Liver (tissue), 9 donors: ENCODE data around the gene ZNF358. TPM values are rescaled to one million over a fixed set of nuclear protein-coding genes. Genes with fewer than 3 reads are reported as not detected.

Experiments
- DNase-seq: peaks from one replicate; pipeline ENCODE4 v3.0.0-alpha.2; 2017; ENCODE audit warnings: low spot score
- H3K27ac ChIP-seq, 2 donors: one replicate each; pipeline ENCODE4 v1.7.0; 2013; ENCODE audit warnings: inconsistent platforms in 2 of 2, low read length in 2 of 2, control low read depth in 1 of 2, low read depth in 1 of 2, mild to moderate bottlenecking in 1 of 2
- H3K27me3 ChIP-seq, 4 donors: one replicate each; pipeline versions ENCODE4 v1.6.1 to v1.7.0; 2013; ENCODE audit warnings: low read length in 3 of 4, inconsistent platforms in 1 of 4, mild to moderate bottlenecking in 1 of 4, moderate library complexity in 1 of 4; ENCODE audit not compliant: control insufficient read depth in 4 of 4, insufficient read depth in 4 of 4
- H3K36me3 ChIP-seq, 4 donors: one replicate each; pipeline versions ENCODE4 v1.6.1 to v1.7.0; 2013; ENCODE audit warnings: low read length in 3 of 4, mild to moderate bottlenecking in 3 of 4, low read depth in 1 of 4, moderate library complexity in 1 of 4; ENCODE audit not compliant: control insufficient read depth in 4 of 4, insufficient read depth in 3 of 4
- H3K4me1 ChIP-seq, 4 donors: one replicate each; pipeline versions ENCODE4 v1.6.1 to v1.7.0; 2013; ENCODE audit warnings: low read length in 3 of 4, mild to moderate bottlenecking in 3 of 4, moderate library complexity in 1 of 4; ENCODE audit not compliant: control insufficient read depth in 4 of 4, insufficient read depth in 4 of 4
- H3K4me3 ChIP-seq, 3 donors: one replicate each; pipeline versions ENCODE4 v1.6.1 to v1.7.0; 2013; ENCODE audit warnings: low read length in 3 of 3, control low read depth in 1 of 3, low read depth in 1 of 3, mild to moderate bottlenecking in 1 of 3
- H3K9ac ChIP-seq, 2 donors: one replicate each; pipeline ENCODE4 v1.7.0; 2013; ENCODE audit warnings: low read length in 2 of 2, mild to moderate bottlenecking in 2 of 2, moderate library complexity in 2 of 2, control low read depth in 1 of 2, low read depth in 1 of 2
- H3K9me3 ChIP-seq, 4 donors: one replicate each; pipeline versions ENCODE4 v1.6.1 to v1.7.0; 2013; ENCODE audit warnings: low read length in 3 of 4; ENCODE audit not compliant: control insufficient read depth in 4 of 4
- ATF3 ChIP-seq: IDR thresholded peaks from 2 replicates; pipeline ENCODE4 v1.6.1; 2016; ENCODE audit warnings: antibody characterized with exemption
- CTCF ChIP-seq: fragments of 150-350 bp; IDR thresholded peaks from 2 replicates; pipeline ENCODE4 v1.5.1; 2017; ENCODE audit warnings: improper control_type of control experiment, low read depth, low read length; ENCODE audit not compliant: missing input control
- EGR1 ChIP-seq, 2 donors: IDR thresholded peaks; 2 replicates each; pipeline ENCODE4 v1.6.1; 2016 to 2018; ENCODE audit warnings: antibody characterized with exemption in 2 of 2, low read depth in 2 of 2
- FOXA1 ChIP-seq: IDR thresholded peaks from 2 replicates; pipeline ENCODE4 v1.6.1; 2016; ENCODE audit warnings: antibody characterized with exemption
- GABPA ChIP-seq, 2 donors: IDR thresholded peaks in 1 of 2; conservative IDR thresholded peaks in 1 of 2; 2 replicates each; pipeline ENCODE4 v1.6.1; 2016; ENCODE audit warnings: antibody characterized with exemption in 2 of 2, mild to moderate bottlenecking in 1 of 2, moderate library complexity in 1 of 2
- MAX ChIP-seq: IDR thresholded peaks from 2 replicates; pipeline ENCODE4 v1.6.1; 2016; ENCODE audit warnings: antibody characterized with exemption
- NR2F2 ChIP-seq: IDR thresholded peaks from 2 replicates; pipeline ENCODE4 v1.6.1; 2016; ENCODE audit warnings: antibody characterized with exemption
- RAD21 ChIP-seq, 2 donors: IDR thresholded peaks; 2 replicates each; pipeline ENCODE4 v1.6.1; 2016; ENCODE audit warnings: antibody characterized with exemption in 2 of 2, mild to moderate bottlenecking in 2 of 2
- REST ChIP-seq: IDR thresholded peaks from 2 replicates; pipeline ENCODE4 v1.6.1; 2016; ENCODE audit warnings: antibody characterized with exemption, mild to moderate bottlenecking
- RXRA ChIP-seq, 2 donors: IDR thresholded peaks; 2 replicates each; pipeline ENCODE4 v1.6.1; 2017 to 2018; ENCODE audit warnings: antibody characterized with exemption in 2 of 2, mild to moderate bottlenecking in 1 of 2
- SP1 ChIP-seq: IDR thresholded peaks from 2 replicates; pipeline ENCODE4 v1.6.1; 2018; ENCODE audit warnings: antibody characterized with exemption, mild to moderate bottlenecking
- YY1 ChIP-seq: IDR thresholded peaks from 2 replicates; pipeline ENCODE4 v1.6.1; 2016; ENCODE audit warnings: antibody characterized with exemption, mild to moderate bottlenecking
- ZBTB33 ChIP-seq: IDR thresholded peaks from 2 replicates; pipeline ENCODE4 v1.6.1; 2016; ENCODE audit warnings: antibody characterized with exemption
- WGBS: extraction: QIAGEN DNeasy Blood & Tissue Kit; methylation state at CpG from one replicate; pipeline ENCODE4 v1.1.7; 2013; 5-methylcytosine and 5-hydroxymethylcytosine counted together
- polyA plus RNA-seq, 2 donors: library from polyadenylated mRNA; stranded (reverse) in 1 of 2; unstranded in 1 of 2; fragments of 200-250 nt in 1 of 2; fragments of >200 nt in 1 of 2; fragmentation: Nextera tagmentation in 1 of 2; extraction: Ambion mirVana in 1 of 2; gene quantifications; one replicate each; pipeline versions ENCODE4 v1.2.1 to v1.2.3, GENCODE V29; 2013 to 2015
- total RNA-seq, 2 donors: library from RNA; depleted of rRNA; stranded (reverse); fragments of >200 nt; gene quantifications; one replicate each; pipeline ENCODE4 v1.2.3, GENCODE V29; 2014
- donor health status: healthy.
- donor health status: healthy.
- donor health status: healthy.
- donor health status: healthy.
- donor health status: healthy.

ZNF358 gene
- total and polyA plus RNA-seq, 4 donors: 5.7 to 18.2 (median 12.5) TPM

GRCh38 chr19:7497292-7497691, 18.6 kb upstream of the ZNF358 start:
- H3K27me3 ChIP-seq: no peaks in the 10 kb centered on the region
- no peak overlapping the region for H3K27ac ChIP-seq
- DNase-seq: no peak
- no peaks in the 10 kb centered on the region for H3K9me3 ChIP-seq
- peak; percentile 20 for TF ChIP-seq CTCF
- peak in 1 of 2 donors; percentile 26 for TF ChIP-seq RAD21 (IDR thresholded peaks at IDR 0.05)
- TF ChIP-seq EGR1 (IDR thresholded peaks at IDR 0.05; ENCODE audit: low read depth in 2 of 2): no peak
- no peak for TF ChIP-seq RXRA (IDR thresholded peaks at IDR 0.05)
- H3K4me1 ChIP-seq: peaks cover 8 to 21% (median 18%) of the 10 kb centered on the region in 4 donors
- H3K36me3 ChIP-seq: no peaks in the 10 kb centered on the region
- H3K9ac ChIP-seq: no peak overlapping the region
- no peak overlapping the region for H3K4me3 ChIP-seq
- WGBS: 67% methylated on average over 7 of the region's 7 CpGs

- Histone ChIP-seq H3K27me3 (no peaks in the 10 kb centered on the region), H3K4me1 (peaks cover 8 to 12% (median 9%) of the 10 kb centered on the region in 4 donors), H3K9ac (no peak overlapping the region), H3K9me3 (no peaks in the 10 kb centered on the region), H3K27ac (no peak overlapping the region), H3K4me3 (peak overlapping the region in 2 of 3 donors; percentile 44 to 57), H3K36me3 (no peaks in the 10 kb centered on the region)
- 5% methylated on average over 93 of the region's 93 CpGs for WGBS
- DNase-seq: peak; percentile 55
- no peak for TF ChIP-seq EGR1 (IDR thresholded peaks at IDR 0.05; ENCODE audit: low read depth in 2 of 2)
- peak; percentile 1 for TF ChIP-seq CTCF
- TF ChIP-seq FOXA1: no peak
- no peak for TF ChIP-seq RXRA (IDR thresholded peaks at IDR 0.05)
- no peak for TF ChIP-seq YY1
Observed at GRCh38 chr19:7500811-7501450, 15.0 kb upstream of the ZNF358 start.

- Histone ChIP-seq H3K4me1 (peaks cover 8 to 12% (median 9%) of the 10 kb centered on the region in 4 donors), H3K9ac (no peak overlapping the region), H3K27me3 (no peaks in the 10 kb centered on the region), H3K4me3 (no peak overlapping the region), H3K36me3 (no peaks in the 10 kb centered on the region), H3K9me3 (no peaks in the 10 kb centered on the region), H3K27ac (no peak overlapping the region)
- no peak for DNase-seq
- WGBS: 44% methylated on average over 2 of the region's 2 CpGs
- TF ChIP-seq REST (no peak), GABPA (IDR thresholded peaks at IDR 0.05 in 1 of 2, conservative IDR thresholded peaks at IDR 0.05 in 1 of 2) (no peak), ZBTB33 (no peak), CTCF (no peak), NR2F2 (no peak), RXRA (IDR thresholded peaks at IDR 0.05) (no peak), FOXA1 (no peak), ATF3 (no peak), SP1 (no peak), MAX (no peak)
Observed at GRCh38 chr19:7502552-7502951, 13.4 kb upstream of the ZNF358 start.
